ENCODE data around the gene DPPA4.
"Not testable (repeated sequence)": the region's sequence is repeated elsewhere in the genome, so short reads cannot be mapped to it uniquely, and the experiment has no call there.

The DPPA4 gene

GRCh38 chr3:109337393-109337792 is at the start of gene DPPA4:
Gene DPPA4 (minus strand): TSS chr3:109337546. CDS start chr3:109337517, 29 bp downstream.
- H3K4me3 ChIP-seq (ENCODE audit: low read depth, low read length) = peak within 1 kb of the TSS; percentile 33
- TF ChIP-seq CTCF (IDR thresholded peaks at IDR 0.05; ENCODE audit: low read depth, low read length, missing control alignments) = no peak
- in situ Hi-C loops (cut with HindIII; ENCODE audit: low sequenced_read_pairs) = no loop called here
- no peak for DNase-seq (ENCODE audit: low read depth)

- no peak for DNase-seq (ENCODE audit: low read depth)
- TF ChIP-seq CTCF (IDR thresholded peaks at IDR 0.05; ENCODE audit: low read depth, low read length, missing control alignments) = no peak
- in situ Hi-C loops (cut with HindIII; ENCODE audit: low sequenced_read_pairs) = no loop called here
- H3K4me3 ChIP-seq (ENCODE audit: low read depth, low read length) = no peak overlapping the region
Measured at GRCh38 chr3:109385442-109386318, 48.3 kb upstream of the DPPA4 start.

GRCh38 chr3:109384164-109384563 is 46.8 kb upstream of the DPPA4 start:
- H3K4me3 ChIP-seq (ENCODE audit: low read depth, low read length) = no peak overlapping the region
- in situ Hi-C loops (cut with HindIII; ENCODE audit: low sequenced_read_pairs) = no loop called here
- no peak for DNase-seq (ENCODE audit: low read depth)
- TF ChIP-seq CTCF (IDR thresholded peaks at IDR 0.05; ENCODE audit: low read depth, low read length, missing control alignments) = no peak

- in situ Hi-C loops (cut with HindIII; ENCODE audit: low sequenced_read_pairs) = no loop called here
Measured at GRCh38 chr3:109382588-109382987, 45.2 kb upstream of the DPPA4 start.

GRCh38 chr3:109375975-109376374 is 38.6 kb upstream of the DPPA4 start:
- no peak overlapping the region for H3K4me3 ChIP-seq (ENCODE audit: low read depth, low read length)
- in situ Hi-C loops (cut with HindIII; ENCODE audit: low sequenced_read_pairs) = no loop called here
- TF ChIP-seq CTCF (IDR thresholded peaks at IDR 0.05; ENCODE audit: low read depth, low read length, missing control alignments) = no peak
- DNase-seq (ENCODE audit: low read depth) = no peak

More at GRCh38 chr3:109382588-109382987, 45.2 kb upstream of the DPPA4 start:
- no peak for DNase-seq (ENCODE audit: low read depth)
- TF ChIP-seq CTCF (IDR thresholded peaks at IDR 0.05; ENCODE audit: low read depth, low read length, missing control alignments) = no peak
- no peak overlapping the region for H3K4me3 ChIP-seq (ENCODE audit: low read depth, low read length)

- in situ Hi-C loops (cut with HindIII; ENCODE audit: low sequenced_read_pairs); H3K4me3 ChIP-seq (ENCODE audit: low read depth, low read length); DNase-seq (ENCODE audit: low read depth): not testable (repeated sequence)
Measured at GRCh38 chr3:109374434-109374833, 37.1 kb upstream of the DPPA4 start.

- no peak overlapping the region for H3K4me3 ChIP-seq (ENCODE audit: low read depth, low read length)
- DNase-seq (ENCODE audit: low read depth) = no peak
- no peak for TF ChIP-seq CTCF (IDR thresholded peaks at IDR 0.05; ENCODE audit: low read depth, low read length, missing control alignments)
- in situ Hi-C loops (cut with HindIII; ENCODE audit: low sequenced_read_pairs) = no loop called here
Measured at GRCh38 chr3:109373933-109374332, 36.6 kb upstream of the DPPA4 start.
